Ishikawa (cell line): ENCODE measurements around the gene HOXC6.

Experiments
- CEBPB ChIP-seq: IDR thresholded peaks from 2 replicates; pipeline ENCODE4 v1.6.1; 2012
- CREB1 ChIP-seq: IDR thresholded peaks from 2 replicates; pipeline ENCODE4 v1.6.1; 2012; ENCODE audit warnings: low read depth
- EGR1 ChIP-seq: IDR thresholded peaks from 2 replicates; pipeline ENCODE4 v1.6.1; 2012
- EP300 ChIP-seq: IDR thresholded peaks from 2 replicates; pipeline ENCODE4 v1.6.1; 2012; ENCODE audit warnings: borderline replicate concordance
- FOXM1 ChIP-seq: IDR thresholded peaks from 2 replicates; pipeline ENCODE4 v1.6.1; 2012; ENCODE audit warnings: low read depth, borderline replicate concordance
- MAX ChIP-seq: IDR thresholded peaks from 2 replicates; pipeline ENCODE4 v1.6.1; 2012
- NFIC ChIP-seq: IDR thresholded peaks from 2 replicates; pipeline ENCODE4 v1.6.1; 2012
- RAD21 ChIP-seq: IDR thresholded peaks from 2 replicates; pipeline ENCODE4 v1.6.1; 2012; ENCODE audit warnings: low read depth
- REST ChIP-seq: IDR thresholded peaks from 2 replicates; pipeline ENCODE4 v1.6.1; 2012; ENCODE audit warnings: low read depth, mild to moderate bottlenecking
- TAF1 ChIP-seq: IDR thresholded peaks from 2 replicates; pipeline ENCODE4 v1.6.1; 2012; ENCODE audit warnings: low read depth, mild to moderate bottlenecking
- TCF12 ChIP-seq: IDR thresholded peaks from 2 replicates; pipeline ENCODE4 v1.6.1; 2012; ENCODE audit warnings: low read depth
- TEAD4 ChIP-seq: IDR thresholded peaks from 2 replicates; pipeline ENCODE4 v1.6.1; 2012
- USF1 ChIP-seq: IDR thresholded peaks from 2 replicates; pipeline ENCODE4 v1.6.1; 2012
- YY1 ChIP-seq: IDR thresholded peaks from 2 replicates; pipeline ENCODE4 v1.6.1; 2012; ENCODE audit warnings: low read depth
- ZBTB7A ChIP-seq: IDR thresholded peaks from 2 replicates; pipeline ENCODE4 v1.6.1; 2012; ENCODE audit warnings: low read depth

HOXC6 gene

GRCh38 chr12:54017878-54018467, 10.3 kb upstream of the HOXC6 start:
- peak; percentile 6; the same call in 1 of the 2 replicates for TF ChIP-seq EP300
- peak; percentile 55; the same call in 1 of the 2 replicates for TF ChIP-seq MAX
- TF ChIP-seq EGR1 = no peak
- TF ChIP-seq TCF12 = peak; percentile 8; the same call in 1 of the 2 replicates
- TF ChIP-seq CREB1 = no peak
- no peak; the same call in 1 of the 2 replicates for TF ChIP-seq NFIC

GRCh38 chr12:54018468-54018984, 9.7 kb upstream of the HOXC6 start:
- TF ChIP-seq FOXM1 (no peak), REST (no peak)

- TF ChIP-seq FOXM1 (no peak), CEBPB (no peak), TEAD4 (no peak), YY1 (no peak), RAD21 (no peak), CREB1 (no peak), ZBTB7A (no peak), USF1 (no peak), NFIC (no peak), TAF1 (no peak), EP300 (no peak), EGR1 (no peak)
Observed at GRCh38 chr12:54019091-54019811, 9.0 kb upstream of the HOXC6 start.

GRCh38 chr12:54019924-54020590, 8.2 kb upstream of the HOXC6 start:
- TF ChIP-seq NFIC (no peak), EP300 (no peak), FOXM1 (no peak), TEAD4 (no peak), RAD21 (no peak)

- TF ChIP-seq ZBTB7A (no peak), REST (no peak)
Observed at GRCh38 chr12:54020591-54021405, 7.4 kb upstream of the HOXC6 start.

GRCh38 chr12:54021432-54022013, 6.7 kb upstream of the HOXC6 start:
- TF ChIP-seq CEBPB (no peak), CREB1 (no peak), USF1 (no peak), TCF12 (no peak), YY1 (no peak), FOXM1 (no peak), EP300 (no peak), RAD21 (no peak), MAX (no peak), NFIC (no peak), TAF1 (no peak), ZBTB7A (no peak), TEAD4 (no peak), EGR1 (no peak), REST (no peak)
